Duodenal mucosa (tissue), 2 donors: Measurements from ENCODE around the gene FGF5.

Experiments used
- H3K27ac ChIP-seq: one replicate; pipeline ENCODE4 v1.7.0; 2013; ENCODE audit warnings: low read depth, low read length
- H3K27me3 ChIP-seq, 2 donors: one replicate each; pipeline ENCODE4 v1.7.0; 2013; ENCODE audit warnings: low read length in 2 of 2, control low read depth in 1 of 2; ENCODE audit not compliant: insufficient read depth in 2 of 2, control insufficient read depth in 1 of 2
- H3K36me3 ChIP-seq, 2 donors: one replicate each; pipeline ENCODE4 v1.7.0; 2013; ENCODE audit warnings: low read length in 2 of 2, control low read depth in 1 of 2; ENCODE audit not compliant: insufficient read depth in 2 of 2, control insufficient read depth in 1 of 2
- H3K4me1 ChIP-seq, 2 donors: one replicate each; pipeline ENCODE4 v1.7.0; 2013; ENCODE audit warnings: low read length in 2 of 2, control low read depth in 1 of 2; ENCODE audit not compliant: insufficient read depth in 2 of 2, control insufficient read depth in 1 of 2
- H3K4me3 ChIP-seq, 2 donors: one replicate each; pipeline ENCODE4 v1.7.0; 2013; ENCODE audit warnings: low read length in 2 of 2, low read depth in 1 of 2
- H3K9ac ChIP-seq, 2 donors: one replicate each; pipeline ENCODE4 v1.7.0; 2013; ENCODE audit warnings: low read length in 2 of 2, low read depth in 1 of 2
- H3K9me3 ChIP-seq, 2 donors: one replicate each; pipeline ENCODE4 v1.7.0; 2013; ENCODE audit warnings: low read length in 2 of 2, control low read depth in 1 of 2; ENCODE audit not compliant: control insufficient read depth in 1 of 2

Gene FGF5

GRCh38 chr4:80264825-80265224 lies 1.6 kb upstream of the FGF5 start:
- Histone ChIP-seq H3K4me1 (peaks cover 8 to 11% of the 10 kb centered on the region in 2 donors), H3K36me3 (no peaks in the 10 kb centered on the region), H3K9me3 (no peaks in the 10 kb centered on the region), H3K4me3 (no peak overlapping the region), H3K9ac (no peak overlapping the region), H3K27me3 (peaks cover 54 to 67% of the 10 kb centered on the region in 2 donors), H3K27ac (no peak overlapping the region)

DNA sequence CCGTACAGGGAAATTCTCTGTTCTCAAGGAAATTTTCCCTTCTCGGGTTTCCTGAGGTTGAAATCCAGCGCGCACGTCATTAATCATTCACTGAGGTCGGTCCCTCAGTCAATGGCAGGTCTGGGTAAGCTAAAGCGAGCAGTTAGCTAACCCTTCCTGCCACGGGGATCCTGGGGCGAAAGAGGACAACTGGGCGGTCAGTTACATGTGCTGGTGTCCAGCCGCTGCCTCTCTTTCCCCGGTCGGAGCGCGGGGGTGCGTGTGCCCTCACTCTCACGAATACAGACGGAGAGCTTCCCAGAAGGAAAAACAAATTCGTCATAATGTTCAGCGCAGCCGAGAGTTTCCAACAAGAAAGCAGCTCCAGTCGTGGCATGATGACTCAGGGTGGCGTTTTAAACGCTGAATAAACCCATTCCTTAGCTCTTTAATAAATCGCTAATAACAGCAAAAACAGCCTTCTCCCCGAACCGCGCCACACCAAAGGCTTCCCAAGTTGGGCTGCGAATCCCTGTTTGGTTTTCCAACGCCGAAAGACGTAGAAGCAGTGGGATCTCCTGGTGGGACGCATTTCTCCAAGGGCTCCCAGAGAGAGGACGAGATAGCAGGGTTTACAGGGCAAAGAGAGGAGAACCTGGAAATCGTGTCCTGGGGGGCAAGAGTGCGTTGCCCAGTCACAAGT lies 752 bp upstream of the FGF5 start:
- H3K9ac ChIP-seq, result no peak overlapping the region

GRCh38 chr4:80266902-80267380 lies 477 bp downstream of the FGF5 start:
- Histone ChIP-seq H3K4me1 (peaks cover 8 to 11% of the 10 kb centered on the region in 2 donors), H3K36me3 (no peaks in the 10 kb centered on the region), H3K4me3 (peak overlapping the region; percentile 59 to 63), H3K9ac (no peak overlapping the region), H3K9me3 (no peaks in the 10 kb centered on the region), H3K27ac (no peak overlapping the region), H3K27me3 (peaks cover 54 to 75% of the 10 kb centered on the region in 2 donors)

More for the DNA sequence above, 752 bp upstream of the FGF5 start:
- H3K27me3 ChIP-seq, result peaks cover 54 to 67% of the 10 kb centered on the region in 2 donors
- H3K27ac ChIP-seq, result no peak overlapping the region
- no peaks in the 10 kb centered on the region for H3K36me3 ChIP-seq
- peaks cover 8 to 11% of the 10 kb centered on the region in 2 donors for H3K4me1 ChIP-seq
- H3K9me3 ChIP-seq, result no peaks in the 10 kb centered on the region
- peak overlapping the region; percentile 59 to 63 for H3K4me3 ChIP-seq

- Histone ChIP-seq H3K27ac (no peak overlapping the region), H3K9ac (no peak overlapping the region), H3K4me1 (peaks cover 8 to 11% of the 10 kb centered on the region in 2 donors), H3K36me3 (no peaks in the 10 kb centered on the region), H3K9me3 (no peaks in the 10 kb centered on the region), H3K27me3 (peaks cover 50 to 69% of the 10 kb centered on the region in 2 donors), H3K4me3 (no peak overlapping the region)
Observed at GRCh38 chr4:80268081-80268823, 1.8 kb downstream of the FGF5 start.

- peaks cover 44 to 62% of the 10 kb centered on the region in 2 donors for H3K27me3 ChIP-seq
- no peak overlapping the region for H3K9ac ChIP-seq
- H3K27ac ChIP-seq, result no peak overlapping the region
- peaks cover 8 to 11% of the 10 kb centered on the region in 2 donors for H3K4me1 ChIP-seq
- no peak overlapping the region for H3K4me3 ChIP-seq
- no peaks in the 10 kb centered on the region for H3K36me3 ChIP-seq
- no peaks in the 10 kb centered on the region for H3K9me3 ChIP-seq
Observed at GRCh38 chr4:80268936-80269335, 2.5 kb downstream of the FGF5 start.

DNA sequence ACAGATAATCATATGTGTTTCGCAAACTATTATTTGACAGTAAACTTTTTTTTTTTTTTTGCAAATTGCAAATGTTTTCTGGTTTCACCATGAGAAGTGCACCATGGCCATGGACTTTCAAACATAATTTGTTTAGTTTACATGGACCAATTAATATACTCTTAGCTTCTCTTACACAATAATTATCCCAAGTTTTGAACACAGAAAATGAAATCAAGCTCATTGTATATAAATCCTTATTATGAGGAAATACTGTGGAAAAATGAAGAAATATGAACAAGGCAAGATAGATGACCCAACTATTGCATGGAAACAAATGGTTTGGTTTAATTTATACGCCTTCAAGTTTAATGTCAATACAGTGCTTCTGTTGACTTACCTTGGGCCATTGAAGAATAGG lies 3.9 kb downstream of the FGF5 start:
- H3K27me3 ChIP-seq, result peaks cover 34 to 51% of the 10 kb centered on the region in 2 donors
- H3K9me3 ChIP-seq, result no peaks in the 10 kb centered on the region
- H3K36me3 ChIP-seq, result no peaks in the 10 kb centered on the region
- no peak overlapping the region for H3K9ac ChIP-seq
- no peak overlapping the region for H3K27ac ChIP-seq
- no peak overlapping the region for H3K4me3 ChIP-seq
- peaks cover 8 to 11% of the 10 kb centered on the region in 2 donors for H3K4me1 ChIP-seq

DNA sequence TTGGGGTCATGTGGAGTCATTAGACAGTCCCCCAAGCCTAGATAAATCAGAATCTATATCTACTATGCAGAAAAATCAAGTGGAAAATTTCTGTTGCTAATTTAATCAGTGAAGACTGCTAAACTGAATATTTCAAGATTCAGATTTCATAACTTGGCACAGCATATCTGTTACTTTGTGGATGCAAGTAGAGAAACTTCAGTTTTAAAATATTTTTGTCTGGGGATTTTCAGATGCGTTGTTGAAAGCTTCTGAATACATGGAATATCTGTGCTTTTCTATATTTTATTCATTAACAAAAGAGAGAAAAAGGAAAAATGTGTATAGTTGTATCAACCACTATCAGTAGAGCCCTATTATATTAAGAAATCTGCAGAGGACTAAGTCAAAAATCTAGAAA lies 4.4 kb downstream of the FGF5 start:
- H3K36me3 ChIP-seq, result no peaks in the 10 kb centered on the region
- no peaks in the 10 kb centered on the region for H3K9me3 ChIP-seq
- no peak overlapping the region for H3K4me3 ChIP-seq
- H3K4me1 ChIP-seq, result peaks cover 3 to 9% of the 10 kb centered on the region in 2 donors
- peaks cover 30 to 46% of the 10 kb centered on the region in 2 donors for H3K27me3 ChIP-seq
- no peak overlapping the region for H3K9ac ChIP-seq
- H3K27ac ChIP-seq, result no peak overlapping the region

DNA sequence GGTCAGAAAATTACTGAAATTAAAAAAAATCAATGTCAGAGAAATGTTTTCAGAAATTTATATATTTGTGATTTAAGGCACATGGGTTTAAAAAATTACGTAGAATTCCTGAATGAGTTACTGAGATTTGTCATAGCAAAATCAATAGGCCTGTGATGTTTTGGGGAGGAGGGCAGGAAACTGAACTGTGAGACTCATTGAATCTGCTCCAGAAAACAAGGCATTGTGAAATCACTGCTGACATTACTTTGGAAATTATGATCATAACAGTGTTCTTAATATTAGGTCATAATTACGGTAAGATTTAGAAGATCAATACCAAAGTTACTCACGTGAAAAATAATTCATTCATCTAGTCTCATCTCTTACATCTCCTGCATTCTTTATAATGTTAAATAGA lies 5.3 kb downstream of the FGF5 start:
- no peak overlapping the region for H3K4me3 ChIP-seq
- H3K27ac ChIP-seq, result no peak overlapping the region
- no peaks in the 10 kb centered on the region for H3K36me3 ChIP-seq
- no peaks in the 10 kb centered on the region for H3K9me3 ChIP-seq
- peaks cover 21 to 36% of the 10 kb centered on the region in 2 donors for H3K27me3 ChIP-seq
- H3K4me1 ChIP-seq, result peaks cover 0 to 3% of the 10 kb centered on the region in 2 donors
- no peak overlapping the region for H3K9ac ChIP-seq

DNA sequence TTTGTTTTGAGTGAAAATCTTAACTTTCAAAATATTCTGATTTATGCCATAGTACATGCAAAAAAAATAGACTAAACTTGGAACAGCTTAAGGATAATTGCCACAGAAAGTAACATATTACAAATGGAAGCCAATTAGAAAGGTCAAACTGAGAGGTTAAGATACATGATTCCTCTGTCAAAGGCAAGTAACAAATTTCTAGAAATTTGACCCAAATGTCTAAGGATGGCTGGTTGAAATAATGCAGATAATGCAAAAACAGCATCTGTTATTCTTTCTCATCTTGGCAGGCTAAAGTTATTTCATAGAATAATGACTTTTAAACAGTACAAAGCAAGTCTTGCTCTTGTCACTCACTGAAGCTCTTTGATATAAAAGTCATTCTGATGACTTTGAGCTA lies 10.5 kb downstream of the FGF5 start:
- Histone ChIP-seq H3K4me3 (no peak overlapping the region), H3K4me1 (no peaks in the 10 kb centered on the region), H3K27me3 (peaks cover 0 to 2% of the 10 kb centered on the region in 2 donors), H3K36me3 (no peaks in the 10 kb centered on the region), H3K9ac (no peak overlapping the region), H3K9me3 (no peaks in the 10 kb centered on the region), H3K27ac (no peak overlapping the region)

GRCh38 chr4:80279751-80280150 lies 13.3 kb downstream of the FGF5 start:
- H3K4me3 ChIP-seq, result no peak overlapping the region
- H3K27ac ChIP-seq, result no peak overlapping the region
- H3K36me3 ChIP-seq, result no peaks in the 10 kb centered on the region
- no peaks in the 10 kb centered on the region for H3K9me3 ChIP-seq
- H3K9ac ChIP-seq, result no peak overlapping the region
- peaks cover 0 to 1% of the 10 kb centered on the region in 2 donors for H3K27me3 ChIP-seq
- no peaks in the 10 kb centered on the region for H3K4me1 ChIP-seq
